GM12865 (cell line): Measurements from ENCODE around the gene RNF14.

Source experiments
- DNase-seq: peaks from one replicate; pipeline ENCODE4 v3.0.0; 2010; ENCODE audit warnings: low read depth
- H3K4me3 ChIP-seq: 2 replicates; pipeline ENCODE4 v1.5.1; 2011; ENCODE audit warnings: mild to moderate bottlenecking, low read depth, low read length, control low read depth
- TF ChIP-seq, protein P1 (sequence below): IDR thresholded peaks from 2 replicates; pipeline ENCODE4 v1.5.1; 2011; ENCODE audit warnings: low read length, control low read depth, low read depth, inconsistent platforms; ENCODE audit not compliant: insufficient read depth; ENCODE audit errors: missing control alignments

RNF14 gene

DNA sequence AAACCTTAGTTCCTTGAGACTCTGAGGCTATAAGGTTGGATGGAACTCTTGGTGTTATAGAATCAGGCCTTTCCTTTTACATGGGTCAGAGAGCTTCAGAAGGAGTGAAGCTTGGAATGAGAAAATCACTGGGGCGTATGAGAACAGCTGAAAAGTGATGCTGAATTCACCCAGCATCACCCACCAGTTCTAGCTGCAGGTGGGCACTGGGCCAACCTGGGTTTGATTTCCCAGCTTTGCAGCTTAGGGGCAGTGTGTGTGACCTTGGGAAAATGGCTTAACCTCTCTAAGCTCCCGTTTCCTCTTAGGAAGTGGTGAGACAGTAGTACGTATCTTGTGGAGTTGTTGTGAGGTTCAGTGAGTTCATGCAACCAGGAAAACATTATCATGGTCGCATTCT, 21.6 kb upstream of the RNF14 start:
- DNase-seq, result no peak
- H3K4me3 ChIP-seq, result no peak overlapping the region
- TF ChIP-seq, protein P1, sequence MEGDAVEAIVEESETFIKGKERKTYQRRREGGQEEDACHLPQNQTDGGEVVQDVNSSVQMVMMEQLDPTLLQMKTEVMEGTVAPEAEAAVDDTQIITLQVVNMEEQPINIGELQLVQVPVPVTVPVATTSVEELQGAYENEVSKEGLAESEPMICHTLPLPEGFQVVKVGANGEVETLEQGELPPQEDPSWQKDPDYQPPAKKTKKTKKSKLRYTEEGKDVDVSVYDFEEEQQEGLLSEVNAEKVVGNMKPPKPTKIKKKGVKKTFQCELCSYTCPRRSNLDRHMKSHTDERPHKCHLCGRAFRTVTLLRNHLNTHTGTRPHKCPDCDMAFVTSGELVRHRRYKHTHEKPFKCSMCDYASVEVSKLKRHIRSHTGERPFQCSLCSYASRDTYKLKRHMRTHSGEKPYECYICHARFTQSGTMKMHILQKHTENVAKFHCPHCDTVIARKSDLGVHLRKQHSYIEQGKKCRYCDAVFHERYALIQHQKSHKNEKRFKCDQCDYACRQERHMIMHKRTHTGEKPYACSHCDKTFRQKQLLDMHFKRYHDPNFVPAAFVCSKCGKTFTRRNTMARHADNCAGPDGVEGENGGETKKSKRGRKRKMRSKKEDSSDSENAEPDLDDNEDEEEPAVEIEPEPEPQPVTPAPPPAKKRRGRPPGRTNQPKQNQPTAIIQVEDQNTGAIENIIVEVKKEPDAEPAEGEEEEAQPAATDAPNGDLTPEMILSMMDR, result no peak

DNA sequence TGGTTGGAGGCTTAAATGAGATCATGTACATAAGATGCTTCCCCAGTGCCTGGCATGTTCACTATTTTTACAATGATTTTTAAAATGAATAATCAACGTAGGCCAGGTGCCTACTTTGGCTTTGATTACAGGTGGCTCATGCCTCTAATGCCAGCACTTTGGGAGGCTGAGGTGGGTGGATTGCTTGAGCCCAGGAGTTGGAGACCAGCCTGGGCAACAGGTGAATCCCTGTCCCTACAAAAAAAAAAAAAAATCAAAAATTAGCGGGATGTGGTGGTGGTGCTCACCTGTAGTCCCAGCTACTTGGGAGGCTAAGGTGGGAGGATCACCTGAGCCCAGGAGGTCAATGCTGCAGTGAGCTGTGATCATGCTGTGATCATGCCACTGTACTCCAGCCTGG, 20.1 kb upstream of the RNF14 start:
- no peak for DNase-seq
- TF ChIP-seq, protein P1, result no peak
- H3K4me3 ChIP-seq, result no peak overlapping the region

DNA sequence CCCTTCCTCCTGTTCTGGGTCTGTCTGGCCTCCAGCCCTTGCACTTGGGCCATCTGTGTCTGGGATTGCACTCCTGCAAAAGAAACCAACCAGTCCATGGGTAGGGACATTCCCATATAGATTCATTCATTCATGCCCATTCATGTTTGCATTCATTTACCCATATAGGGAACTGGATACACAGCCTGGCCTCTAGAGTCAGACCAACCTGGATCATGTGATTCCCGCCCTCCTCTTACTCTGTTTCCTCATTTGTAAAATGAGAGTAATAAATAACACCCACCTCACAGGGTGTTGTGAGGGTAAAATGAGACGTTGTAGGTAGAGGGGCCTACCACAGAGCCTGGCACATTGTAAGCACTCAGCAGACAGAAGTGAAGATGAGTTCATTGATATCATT, 19.4 kb upstream of the RNF14 start:
- H3K4me3 ChIP-seq, result no peak overlapping the region
- TF ChIP-seq, protein P1, result no peak
- DNase-seq, result no peak

DNA sequence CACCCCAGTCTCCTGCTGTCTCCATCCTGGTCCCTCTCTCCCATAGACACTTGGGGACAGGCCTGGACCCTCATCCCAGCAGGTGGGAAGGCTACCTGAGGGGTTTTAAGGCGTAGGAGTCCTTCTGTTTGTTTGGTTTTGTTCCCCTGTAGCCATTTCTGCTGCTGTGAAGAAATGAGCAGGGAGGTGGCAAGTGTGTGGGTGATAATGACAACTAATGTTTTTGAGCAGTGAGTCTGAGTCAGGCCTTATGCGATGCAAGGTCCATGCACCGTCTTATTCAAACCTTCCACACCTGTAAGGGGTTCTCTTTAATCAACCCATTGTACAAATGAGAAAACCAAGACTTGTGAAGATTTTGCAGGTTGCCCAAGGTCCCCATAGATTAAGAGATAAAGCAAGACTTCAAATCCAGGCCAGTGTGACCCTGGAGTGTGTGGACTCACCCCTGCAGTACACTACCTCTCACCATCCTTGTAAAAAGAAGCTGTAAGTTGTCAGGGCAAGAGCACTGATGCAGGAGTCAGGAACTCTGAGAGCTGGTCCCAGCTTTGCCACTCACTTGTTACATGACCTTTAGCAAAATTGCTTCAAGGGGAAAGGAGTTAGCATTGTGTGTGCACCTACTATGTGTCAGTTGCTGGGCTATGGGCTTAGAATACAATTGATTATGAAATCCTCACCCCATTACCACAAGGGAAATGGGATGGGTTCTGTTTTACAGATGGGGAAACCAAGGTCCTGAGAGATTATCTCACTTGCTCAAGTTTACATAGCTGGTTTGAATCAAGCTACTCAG, 18.5 kb upstream of the RNF14 start:
- no peak overlapping the region for H3K4me3 ChIP-seq
- TF ChIP-seq, protein P1, result no peak
- no peak for DNase-seq

DNA sequence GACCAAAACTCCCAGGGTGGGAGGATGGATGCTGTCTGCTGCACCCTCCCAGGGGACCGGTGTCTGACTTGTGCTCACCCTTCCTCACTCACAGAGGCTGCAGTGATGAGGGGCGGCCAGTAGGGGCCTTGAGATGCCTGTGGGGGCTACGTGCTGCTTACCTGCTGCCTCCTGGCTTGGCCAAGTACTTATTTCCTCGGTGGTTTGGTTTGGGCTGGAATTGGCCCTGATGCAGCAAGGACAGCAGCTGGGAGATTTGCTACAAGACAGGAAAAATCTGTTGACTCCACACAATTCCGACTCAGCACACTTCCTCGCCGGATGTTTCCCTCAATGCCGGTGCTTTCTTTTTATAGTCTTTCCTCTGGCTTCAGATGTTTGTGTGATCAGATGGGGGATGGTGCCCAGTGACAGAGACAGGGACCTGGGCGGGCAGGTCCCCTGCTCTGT, 17.5 kb upstream of the RNF14 start:
- peak; percentile 54 for DNase-seq
- H3K4me3 ChIP-seq, result no peak overlapping the region

DNA sequence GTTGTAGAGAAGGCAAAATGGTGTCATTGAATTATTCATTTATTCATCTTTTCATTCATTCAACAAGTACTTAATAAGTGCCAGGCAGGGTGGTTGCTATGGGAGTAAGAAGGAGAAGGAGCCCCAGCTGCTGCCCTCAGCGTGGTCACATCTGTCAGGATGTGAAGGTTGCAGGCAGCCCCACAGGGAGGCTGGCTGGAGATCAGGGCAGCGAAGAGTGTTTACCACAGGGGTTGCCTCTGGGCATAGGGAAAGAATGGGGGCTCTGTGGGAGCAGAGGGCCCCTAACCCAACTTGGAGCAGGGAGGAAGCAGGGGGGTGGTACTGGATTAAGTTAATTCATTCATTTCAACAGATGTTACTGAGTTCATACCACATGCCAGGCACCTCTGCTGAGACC, 16.9 kb upstream of the RNF14 start:
- TF ChIP-seq, protein P1, result no peak
- no peak for DNase-seq

More for the DNA sequence above, 17.5 kb upstream of the RNF14 start:
- TF ChIP-seq, protein P1, result peak; percentile 72

DNA sequence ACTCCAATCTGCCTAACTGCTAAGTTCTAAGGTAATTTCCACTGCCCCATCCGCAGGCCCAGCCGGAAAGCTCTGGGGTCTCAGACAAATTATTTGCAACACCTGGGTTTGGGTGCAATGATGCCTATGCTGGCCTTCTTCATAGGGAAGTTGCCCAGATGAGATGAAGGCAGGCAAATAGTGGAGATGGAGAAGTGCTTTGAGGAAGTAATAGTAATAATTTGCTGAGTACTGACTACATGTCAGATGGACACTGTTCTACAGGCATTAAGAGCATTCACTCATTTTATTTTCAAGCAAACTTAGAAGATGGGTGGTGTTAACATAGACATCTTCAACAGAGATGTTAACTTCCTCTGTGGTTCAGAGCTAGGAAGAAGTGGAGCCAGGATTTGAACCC, 14.7 kb upstream of the RNF14 start:
- H3K4me3 ChIP-seq, result no peak overlapping the region
- DNase-seq, result no peak
- TF ChIP-seq, protein P1, result no peak

More for the DNA sequence above, 16.9 kb upstream of the RNF14 start:
- no peak overlapping the region for H3K4me3 ChIP-seq
